ENCODE measurements around the gene ZNF429.
"Not testable (repeated sequence)": the region's sequence is repeated elsewhere in the genome, so short reads cannot be mapped to it uniquely, and the experiment has no call there.

DNA sequence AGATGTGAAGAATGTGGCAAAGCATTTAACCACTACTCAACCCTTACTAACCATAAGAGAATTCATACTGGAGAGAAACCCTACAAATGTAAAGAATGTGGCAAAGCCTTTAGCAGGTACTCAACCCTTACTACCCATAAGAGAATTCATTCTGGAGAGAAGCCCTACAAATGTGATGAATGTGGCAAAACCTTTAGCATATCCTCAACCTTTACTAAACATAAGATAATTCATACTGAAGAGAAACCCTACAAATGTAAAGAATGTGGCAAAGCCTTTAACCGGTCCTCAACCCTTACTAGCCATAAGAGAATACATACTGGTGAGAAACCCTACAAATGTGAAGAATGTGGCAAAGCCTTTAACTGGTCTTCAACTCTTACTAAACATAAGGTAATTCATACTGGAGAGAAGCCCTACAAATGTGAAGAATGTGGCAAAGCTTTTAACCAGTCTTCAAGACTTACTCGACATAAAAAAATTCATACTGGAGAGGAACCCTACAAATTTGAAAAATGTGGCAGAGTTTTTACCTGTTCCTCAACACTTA is 31.4 kb downstream of the ZNF429 start:
- TF ChIP-seq, protein P1, sequence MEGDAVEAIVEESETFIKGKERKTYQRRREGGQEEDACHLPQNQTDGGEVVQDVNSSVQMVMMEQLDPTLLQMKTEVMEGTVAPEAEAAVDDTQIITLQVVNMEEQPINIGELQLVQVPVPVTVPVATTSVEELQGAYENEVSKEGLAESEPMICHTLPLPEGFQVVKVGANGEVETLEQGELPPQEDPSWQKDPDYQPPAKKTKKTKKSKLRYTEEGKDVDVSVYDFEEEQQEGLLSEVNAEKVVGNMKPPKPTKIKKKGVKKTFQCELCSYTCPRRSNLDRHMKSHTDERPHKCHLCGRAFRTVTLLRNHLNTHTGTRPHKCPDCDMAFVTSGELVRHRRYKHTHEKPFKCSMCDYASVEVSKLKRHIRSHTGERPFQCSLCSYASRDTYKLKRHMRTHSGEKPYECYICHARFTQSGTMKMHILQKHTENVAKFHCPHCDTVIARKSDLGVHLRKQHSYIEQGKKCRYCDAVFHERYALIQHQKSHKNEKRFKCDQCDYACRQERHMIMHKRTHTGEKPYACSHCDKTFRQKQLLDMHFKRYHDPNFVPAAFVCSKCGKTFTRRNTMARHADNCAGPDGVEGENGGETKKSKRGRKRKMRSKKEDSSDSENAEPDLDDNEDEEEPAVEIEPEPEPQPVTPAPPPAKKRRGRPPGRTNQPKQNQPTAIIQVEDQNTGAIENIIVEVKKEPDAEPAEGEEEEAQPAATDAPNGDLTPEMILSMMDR (IDR thresholded peaks at IDR 0.05; ENCODE audit: insufficient read depth, low read depth, low read length): not testable (repeated sequence)
- TF ChIP-seq EZH2 (IDR thresholded peaks at IDR 0.05; ENCODE audit: insufficient read depth, low read length): not testable (repeated sequence)
